NCI-H2227 (cell line): ENCODE data around the gene ARMC5.
"Not testable (repeated sequence)": the region's sequence is repeated elsewhere in the genome, so short reads cannot be mapped to it uniquely, and the experiment has no call there.

ENCODE experiments used
- DNase-seq: peaks from one replicate; lab custom pipeline; 2025; ENCODE audit not compliant: unreplicated experiment; lab: John Stamatoyannopoulos, UW

ARMC5 gene

GRCh38 chr16:31476303-31477219, 17.3 kb downstream of the ARMC5 start:
- no peak for DNase-seq

GRCh38 chr16:31477220-31478216, 18.2 kb downstream of the ARMC5 start:
- DNase-seq, result no peak

DNA sequence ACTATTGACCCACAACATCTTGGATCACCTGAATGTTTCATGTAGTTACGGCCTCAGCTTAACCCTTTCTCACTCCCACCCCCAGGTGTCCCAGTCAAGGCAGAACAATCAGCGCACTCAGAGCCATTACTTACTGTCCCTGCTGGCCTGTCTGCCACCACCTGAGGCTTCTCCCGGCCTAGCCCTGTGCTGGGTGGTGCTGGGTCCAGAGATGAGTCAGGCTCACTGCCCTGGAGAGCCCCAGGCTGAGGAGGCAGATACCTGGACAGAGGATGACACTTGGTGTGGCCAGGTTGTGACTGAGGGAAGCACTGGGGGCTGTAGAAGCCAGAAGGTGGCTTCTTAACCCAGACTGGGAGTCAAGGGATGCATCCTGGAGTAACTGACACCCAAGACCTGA, 19.7 kb downstream of the ARMC5 start:
- no peak for DNase-seq

DNA sequence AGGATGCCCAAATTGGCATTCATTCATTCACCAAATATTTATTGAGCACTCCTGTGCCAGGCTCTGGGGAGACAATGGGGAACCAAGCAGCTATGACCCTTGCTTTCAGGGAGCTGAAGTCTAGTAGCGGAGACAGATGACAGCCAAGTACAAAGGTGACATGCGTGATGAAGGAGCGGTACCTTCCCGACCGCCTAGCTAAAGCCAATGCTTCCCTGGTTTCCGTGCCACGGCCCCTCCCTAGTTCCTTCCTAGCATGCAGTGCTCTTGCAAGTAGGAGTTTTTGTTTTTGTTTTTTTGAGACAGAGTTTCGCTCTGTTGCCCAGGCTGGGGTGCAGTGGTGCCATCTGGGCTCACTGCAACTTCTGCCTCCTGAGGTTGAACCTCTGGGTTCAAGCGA, 20.4 kb downstream of the ARMC5 start:
- no peak for DNase-seq

GRCh38 chr16:31480851-31481536, 21.7 kb downstream of the ARMC5 start:
- DNase-seq, result no peak

- no peak for DNase-seq
Measured at GRCh38 chr16:31483081-31483480, 23.8 kb downstream of the ARMC5 start, which contains the start of gene SLC5A2. Gene SLC5A2, plus strand, starts transcription at chr16:31483123. Its CDS starts 14 bp downstream, at chr16:31483137.

DNA sequence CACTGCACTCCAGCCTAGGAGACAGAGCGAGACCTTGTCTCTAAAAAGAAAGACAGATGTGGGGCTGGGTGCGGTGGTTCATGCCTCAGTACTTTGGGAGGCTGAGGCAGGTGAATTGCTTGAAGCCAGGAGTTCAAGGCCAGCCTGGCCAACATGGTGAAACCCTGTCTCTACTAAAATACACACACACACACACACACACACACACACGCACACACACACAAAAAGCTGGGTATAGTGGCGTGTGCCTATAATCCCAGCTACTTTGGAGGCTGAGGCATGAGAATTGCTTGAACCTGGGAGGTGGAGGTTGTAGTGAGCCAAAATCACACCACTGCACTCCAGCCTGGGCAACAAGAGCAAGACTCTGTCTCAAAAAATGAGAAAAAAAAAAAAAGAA, 24.7 kb downstream of the ARMC5 start:
- not testable (repeated sequence) for DNase-seq

- no peak for DNase-seq
Measured at GRCh38 chr16:31484491-31485171, 25.3 kb downstream of the ARMC5 start.

DNA sequence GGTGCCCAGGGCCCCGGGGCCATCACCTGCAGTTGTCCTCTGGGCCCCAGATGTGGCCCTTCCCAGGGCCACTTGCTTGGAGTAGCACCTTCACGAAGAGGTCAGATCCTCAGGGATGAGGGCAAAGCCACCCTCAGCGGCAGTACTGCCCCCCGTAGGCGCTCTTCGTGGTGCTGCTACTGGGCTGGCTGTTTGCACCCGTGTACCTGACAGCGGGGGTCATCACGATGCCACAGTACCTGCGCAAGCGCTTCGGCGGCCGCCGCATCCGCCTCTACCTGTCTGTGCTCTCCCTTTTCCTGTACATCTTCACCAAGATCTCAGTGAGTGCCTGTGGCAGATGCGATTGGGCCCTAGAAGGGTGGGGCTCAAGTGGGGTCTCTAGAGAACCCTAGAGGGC, 26.3 kb downstream of the ARMC5 start:
- no peak for DNase-seq

GRCh38 chr16:31486045-31486444, 26.7 kb downstream of the ARMC5 start:
- DNase-seq, result no peak

- DNase-seq, result no peak
Measured at GRCh38 chr16:31487071-31487719, 27.9 kb downstream of the ARMC5 start.

DNA sequence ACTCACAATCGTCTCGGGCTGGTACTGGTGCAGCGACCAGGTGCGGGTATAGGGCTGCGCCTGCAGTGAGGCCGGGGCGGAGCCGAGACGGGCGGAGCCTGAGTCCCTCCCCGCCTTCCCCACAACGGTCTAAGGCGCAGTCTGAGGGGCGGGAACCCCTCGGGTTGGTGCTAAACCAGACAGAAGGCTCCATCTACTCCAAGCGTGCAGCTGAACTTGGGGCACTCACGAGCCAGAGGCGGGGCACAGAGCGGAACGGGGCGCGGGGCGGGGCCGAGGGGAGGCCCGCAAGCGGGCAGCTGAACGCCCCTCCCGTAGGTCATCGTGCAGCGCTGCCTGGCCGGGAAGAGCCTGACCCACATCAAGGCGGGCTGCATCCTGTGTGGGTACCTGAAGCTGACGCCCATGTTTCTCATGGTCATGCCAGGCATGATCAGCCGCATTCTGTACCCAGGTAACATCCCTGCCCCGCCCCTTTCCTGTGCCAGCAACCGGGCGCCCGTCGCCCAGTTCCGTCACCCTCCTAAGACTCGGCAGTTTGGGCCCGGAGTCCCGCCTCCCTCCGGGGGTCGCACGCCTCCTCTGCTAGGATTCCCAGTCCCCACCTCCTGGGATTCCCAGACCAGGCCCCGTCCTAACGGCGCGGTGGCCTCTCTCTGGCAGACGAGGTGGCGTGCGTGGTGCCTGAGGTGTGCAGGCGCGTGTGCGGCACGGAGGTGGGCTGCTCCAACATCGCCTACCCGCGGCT, 28.6 kb downstream of the ARMC5 start:
- DNase-seq, result peak; percentile 92

DNA sequence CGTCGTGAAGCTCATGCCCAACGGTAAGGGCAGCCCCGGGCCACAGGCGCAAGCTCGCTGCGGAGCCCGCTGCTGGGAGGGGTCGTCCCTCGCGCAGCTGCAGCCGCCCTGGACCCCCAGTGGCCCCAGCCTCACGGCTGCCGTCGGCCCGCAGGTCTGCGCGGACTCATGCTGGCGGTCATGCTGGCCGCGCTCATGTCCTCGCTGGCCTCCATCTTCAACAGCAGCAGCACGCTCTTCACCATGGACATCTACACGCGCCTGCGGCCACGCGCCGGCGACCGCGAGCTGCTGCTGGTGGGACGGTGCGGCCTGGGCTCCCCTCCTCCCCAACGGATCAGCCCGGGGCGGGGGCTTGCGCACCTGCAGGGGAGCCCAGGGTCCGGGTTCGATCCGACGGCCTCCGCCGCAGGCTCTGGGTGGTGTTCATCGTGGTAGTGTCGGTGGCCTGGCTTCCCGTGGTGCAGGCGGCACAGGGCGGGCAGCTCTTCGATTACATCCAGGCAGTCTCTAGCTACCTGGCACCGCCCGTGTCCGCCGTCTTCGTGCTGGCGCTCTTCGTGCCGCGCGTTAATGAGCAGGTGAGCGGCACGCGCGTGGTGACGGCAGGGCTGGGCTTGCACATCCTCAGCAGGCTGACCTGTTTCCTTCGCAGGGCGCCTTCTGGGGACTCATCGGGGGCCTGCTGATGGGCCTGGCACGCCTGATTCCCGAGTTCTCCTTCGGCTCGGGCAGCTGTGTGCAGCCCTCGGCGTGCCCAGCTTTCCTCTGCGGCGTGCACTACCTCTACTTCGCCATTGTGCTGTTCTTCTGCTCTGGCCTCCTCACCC, 29.4 kb downstream of the ARMC5 start:
- no peak for DNase-seq

DNA sequence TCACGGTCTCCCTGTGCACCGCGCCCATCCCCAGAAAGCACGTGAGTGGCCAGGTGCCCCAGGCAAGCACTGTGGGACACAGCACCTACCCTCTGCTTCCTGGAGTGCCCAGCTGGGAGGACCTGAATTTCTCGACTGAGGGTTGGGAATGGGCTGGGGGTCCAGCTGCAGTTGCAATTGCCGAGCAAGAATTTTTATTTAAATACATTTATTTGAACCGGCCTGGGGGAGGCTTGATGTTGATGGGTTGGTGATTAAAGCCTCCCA, 29.9 kb downstream of the ARMC5 start:
- no peak for DNase-seq

DNA sequence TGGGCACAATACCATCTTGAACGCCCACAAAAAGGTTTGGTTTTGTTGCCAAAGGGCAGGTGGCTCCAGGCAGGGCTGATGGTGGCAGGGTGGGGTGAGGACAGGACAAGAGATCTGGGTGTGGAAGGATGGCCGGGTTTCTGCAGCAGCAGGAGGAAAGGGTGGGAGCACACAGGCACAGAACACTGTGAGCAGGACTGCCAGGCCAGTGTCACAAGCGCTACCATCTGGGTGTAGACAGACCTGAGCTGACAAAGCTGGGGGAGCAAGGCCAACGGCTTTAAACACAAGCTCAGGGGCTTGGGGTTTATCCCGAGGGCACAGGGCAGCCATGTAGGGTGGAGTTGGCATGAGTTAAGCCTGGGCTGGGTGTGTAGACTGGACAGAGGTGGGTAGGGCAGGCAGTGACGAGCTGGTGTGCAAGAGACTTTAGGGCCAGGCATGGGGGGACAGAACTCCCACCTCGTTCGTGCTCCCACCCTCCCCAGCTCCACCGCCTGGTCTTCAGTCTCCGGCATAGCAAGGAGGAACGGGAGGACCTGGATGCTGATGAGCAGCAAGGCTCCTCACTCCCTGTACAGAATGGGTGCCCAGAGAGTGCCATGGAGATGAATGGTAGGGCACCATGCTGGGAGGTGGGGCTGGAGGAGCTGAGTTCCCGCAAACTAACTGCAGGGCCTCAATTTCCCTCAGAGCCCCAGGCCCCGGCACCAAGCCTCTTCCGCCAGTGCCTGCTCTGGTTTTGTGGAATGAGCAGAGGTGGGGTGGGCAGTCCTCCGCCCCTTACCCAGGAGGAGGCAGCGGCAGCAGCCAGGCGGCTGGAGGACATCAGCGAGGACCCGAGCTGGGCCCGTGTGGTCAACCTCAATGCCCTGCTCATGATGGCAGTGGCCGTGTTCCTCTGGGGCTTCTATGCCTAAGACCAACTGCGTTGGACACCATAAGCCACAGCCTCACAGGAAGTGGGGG, 30.6 kb downstream of the ARMC5 start:
- no peak for DNase-seq

- DNase-seq, result no peak
Measured at GRCh38 chr16:31491778-31492418, 32.6 kb downstream of the ARMC5 start.
